Endothelial cell of umbilical vein (primary cell): ENCODE results near the gene SLC16A5. TPM values are rescaled to one million over a fixed set of nuclear protein-coding genes. Genes with fewer than 3 reads are reported as not detected.

Experiments used
- BruUV-seq: library from RNA; stranded (reverse); fragments of 400-500 nt; replicated peaks from 2 replicates; lab custom pipeline; 2021; lab: Mats Ljungman, UMichigan
- CTCF ChIA-PET: fragments of 300-600, 350-600 bp; sonication (Branson Sonifier 250); formaldehyde crosslinking; loops from one replicate; lab custom pipeline; 2021; ENCODE audit warnings: antibody characterized with exemption, inconsistent platforms; lab: Charles Lee
- POLR2A ChIA-PET: fragments of 300-600, 350-600 bp; sonication (Branson Sonifier 250); formaldehyde crosslinking; loops from one replicate; lab custom pipeline; 2021; ENCODE audit warnings: antibody characterized with exemption, inconsistent platforms; lab: Charles Lee
- DNase-seq: peaks from one replicate; pipeline ENCODE4 v3.0.0-alpha.2; 2011; ENCODE audit warnings: low read depth, low spot score
- FAIRE-seq: peaks from 2 replicates; lab custom pipeline; 2011; peaks lifted over from hg19 to GRCh38; lab: Jason Lieb, UNC
- H2AFZ ChIP-seq: 2 replicates; pipeline ENCODE4 v1.6.0; 2012; ENCODE audit warnings: low read depth, low read length, control low read depth, inconsistent platforms
- H3K27ac ChIP-seq: 2 replicates; pipeline ENCODE4 v1.5.1; 2011; ENCODE audit warnings: low read depth, mild to moderate bottlenecking, control low read depth, low read length, moderate library complexity; ENCODE audit not compliant: insufficient read depth
- H3K27me3 ChIP-seq, 2 experiments: 2 replicates each; pipeline versions ENCODE4 v1.6.0 to v1.6.1; 2011; ENCODE audit warnings: low read length in 2 of 2, mixed read lengths in 1 of 2; ENCODE audit not compliant: control insufficient read depth in 2 of 2, insufficient read depth in 2 of 2
- H3K36me3 ChIP-seq, 2 experiments: 2 replicates in 1 of 2; 3 replicates in 1 of 2; pipeline ENCODE4 v1.5.1; 2011; ENCODE audit warnings: low read length in 2 of 2, mild to moderate bottlenecking in 1 of 2, moderate library complexity in 1 of 2; ENCODE audit not compliant: control insufficient read depth in 2 of 2, insufficient read depth in 2 of 2; ENCODE audit errors: extremely low read depth in 1 of 2
- H3K4me1 ChIP-seq: 3 replicates; pipeline ENCODE4 v1.5.1; 2011; ENCODE audit warnings: mild to moderate bottlenecking, low read length; ENCODE audit not compliant: control insufficient read depth, insufficient read depth; ENCODE audit errors: extremely low read depth
- H3K4me2 ChIP-seq: 2 replicates; pipeline ENCODE4 v1.6.1; 2011; ENCODE audit warnings: low read length, control low read depth, mixed read lengths; ENCODE audit not compliant: insufficient read depth
- H3K4me3 ChIP-seq, 3 experiments: fragments of 200-600 bp in 1 of 3; sonication (generic), shearing (Covaris generic) in 1 of 3; replicated peaks in 1 of 3; 2 replicates each; pipeline ENCODE4 v1.5.1; 2011 to 2016; ENCODE audit warnings: control low read depth in 3 of 3, low read length in 3 of 3, mild to moderate bottlenecking in 2 of 3, inconsistent platforms in 1 of 3, low read depth in 1 of 3, moderate library complexity in 1 of 3; ENCODE audit not compliant: insufficient read depth in 1 of 3
- H3K79me2 ChIP-seq: 2 replicates; pipeline ENCODE4 v1.6.0; 2012; ENCODE audit warnings: low read length, inconsistent platforms; ENCODE audit not compliant: control insufficient read depth, insufficient read depth
- H3K9ac ChIP-seq: replicated peaks from 2 replicates; pipeline ENCODE3; 2011; ENCODE audit warnings: low read length, control low read depth; ENCODE audit not compliant: insufficient read depth; ENCODE audit errors: extremely low read depth
- H3K9me1 ChIP-seq: replicated peaks from 3 replicates; pipeline ENCODE4 v1.6.0; 2011; ENCODE audit warnings: mild to moderate bottlenecking, low read length; ENCODE audit not compliant: control insufficient read depth, insufficient read depth; ENCODE audit errors: extremely low read depth
- H3K9me3 ChIP-seq: replicated peaks from 2 replicates; pipeline ENCODE4 v1.5.1; 2012; ENCODE audit warnings: low read length, inconsistent platforms; ENCODE audit not compliant: control insufficient read depth, insufficient read depth
- H4K20me1 ChIP-seq: replicated peaks from 2 replicates; pipeline ENCODE3; 2011; ENCODE audit warnings: mild to moderate bottlenecking, low read length; ENCODE audit not compliant: control insufficient read depth, insufficient read depth; ENCODE audit errors: extremely low read depth
- EZH2 ChIP-seq: IDR thresholded peaks from 2 replicates; pipeline ENCODE4 v1.6.1; 2012; ENCODE audit warnings: borderline replicate concordance, low read depth, mild to moderate bottlenecking, moderate library complexity, low read length, inconsistent platforms; ENCODE audit not compliant: severe bottlenecking
- FOS ChIP-seq: IDR thresholded peaks from 2 replicates; pipeline ENCODE4 v1.6.1; 2011; ENCODE audit warnings: mild to moderate bottlenecking, low read length, moderate library complexity, borderline replicate concordance; ENCODE audit not compliant: insufficient read depth
- GATA2 ChIP-seq: IDR thresholded peaks from 2 replicates; pipeline ENCODE4 v1.7.0; 2011; ENCODE audit warnings: low read depth, mild to moderate bottlenecking, moderate library complexity, mixed read lengths, low read length; ENCODE audit not compliant: insufficient read length, insufficient read depth
- JUN ChIP-seq: IDR thresholded peaks from 2 replicates; pipeline ENCODE4 v1.6.1; 2011; ENCODE audit warnings: borderline replicate concordance, low read depth; ENCODE audit not compliant: insufficient read length, insufficient read depth
- MYC ChIP-seq: IDR thresholded peaks from one replicate; pipeline ENCODE4 v1.6.1; 2011; ENCODE audit warnings: mild to moderate bottlenecking, low read depth, low read length
- POLR2A ChIP-seq: IDR thresholded peaks from 2 replicates; pipeline ENCODE4 v1.6.1; 2012; ENCODE audit warnings: low read depth, mild to moderate bottlenecking, control low read depth, low read length
- POLR2AphosphoS5 ChIP-seq: IDR thresholded peaks from 2 replicates; pipeline ENCODE4 v1.6.1; 2012; ENCODE audit warnings: low read depth, mild to moderate bottlenecking, control low read depth, low read length, moderate library complexity; ENCODE audit not compliant: insufficient read depth
- dilution Hi-C: fragments of 300-500 bp; cut with MboI; formaldehyde crosslinking; loops from one replicate; pipeline ENCODE4 v1.15.0; 2019; ENCODE audit warnings: low sequenced_read_pairs; ENCODE audit not compliant: extremely low pct_ligation_motif_present
- intact Hi-C: fragments of 100-400 bp; cut with micrococcal nuclease; formaldehyde crosslinking; loops from one replicate; pipeline ENCODE4 v1.10.0; 2022
- polyA plus RNA-seq, 4 experiments: library from polyadenylated mRNA; depleted of rRNA in 3 of 4; stranded (reverse) in 3 of 4; unstranded in 1 of 4; fragments of >200 nt; gene quantifications; 2 replicates each; pipeline versions ENCODE4 v1.2.1 to v1.2.3, GENCODE V29; 2011 to 2012; ENCODE audit warnings: missing spikeins in 1 of 4
- total RNA-seq: library from RNA; stranded (reverse); gene quantifications from 2 replicates; pipeline ENCODE4 v1.2.3, GENCODE V29; 2021
- TF ChIP-seq, protein P1 (sequence below): IDR thresholded peaks from 2 replicates; pipeline ENCODE4 v1.6.1; 2011; ENCODE audit not compliant: insufficient read depth, insufficient read length
- TF ChIP-seq, protein P2 (sequence below), 2 donors: IDR thresholded peaks; 1 replicate in 1 of 2; 2 replicates in 1 of 2; pipeline ENCODE4 v1.5.1; 2011; ENCODE audit warnings: low read length in 2 of 2, mild to moderate bottlenecking in 2 of 2, moderate library complexity in 2 of 2, control low read depth in 1 of 2, inconsistent platforms in 1 of 2, low read depth in 1 of 2; ENCODE audit not compliant: insufficient read depth in 1 of 2; ENCODE audit errors: extremely low read depth in 1 of 2

Gene SLC16A5
- total and polyA plus RNA-seq, 2 donors (not counting 3 experiments of a cell fraction or from before 2014, with no cell fraction given): 16.4 to 23.3 TPM

DNA sequence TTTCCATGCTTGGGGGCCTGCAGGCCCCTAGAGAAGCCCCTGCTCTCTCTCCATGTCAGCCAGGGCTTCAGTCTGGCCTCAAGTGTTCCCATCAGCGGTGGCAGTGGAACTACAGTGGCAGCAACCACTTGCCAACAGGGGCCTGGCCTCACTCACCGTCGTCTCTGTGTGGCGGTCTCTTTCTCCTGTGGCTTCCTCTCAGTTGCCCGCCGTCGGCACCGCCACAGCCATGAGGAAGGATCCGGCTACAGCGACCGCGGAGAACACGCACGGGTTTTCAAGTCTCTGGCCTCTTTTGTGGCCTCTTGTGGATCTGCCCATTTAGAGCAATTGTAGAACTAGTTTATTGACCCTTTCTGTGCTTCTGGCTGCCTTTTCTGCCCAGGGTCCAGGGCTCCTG, 30.6 kb downstream of the SLC16A5 start:
- Histone ChIP-seq H3K27me3 (no peaks in the 10 kb centered on the region), H3K9me1 (no peaks in the 10 kb centered on the region), H3K27ac (no peak overlapping the region), H3K4me2 (no peak overlapping the region), H2AFZ (no peak overlapping the region), H3K79me2 (no peaks in the 10 kb centered on the region), H3K36me3 (peaks cover 2 to 3% of the 10 kb centered on the region in 2 experiments), H3K4me1 (peaks cover 7% of the 10 kb centered on the region), H3K9me3 (no peaks in the 10 kb centered on the region), H3K9ac (no peak overlapping the region), H3K4me3 (no peak overlapping the region), H4K20me1 (no peaks in the 10 kb centered on the region)
- dilution Hi-C loops: no loop called here
- DNase-seq (no peak), FAIRE-seq (no peak)
- intact Hi-C loops: no loop called here
- no TSS peak for BruUV-seq
- CTCF ChIA-PET: interaction anchor here (1.2 to 5.5 kb wide), 4 partner anchors 7 to 84 kb away, joined by 3 to 257 read pairs (median 47); partner anchors contain the start of gene NUP85
- POLR2A ChIA-PET: no interaction called here
- TF ChIP-seq MYC: no peak
- TF ChIP-seq, protein P1, sequence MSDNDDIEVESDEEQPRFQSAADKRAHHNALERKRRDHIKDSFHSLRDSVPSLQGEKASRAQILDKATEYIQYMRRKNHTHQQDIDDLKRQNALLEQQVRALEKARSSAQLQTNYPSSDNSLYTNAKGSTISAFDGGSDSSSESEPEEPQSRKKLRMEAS: no peak
- TF ChIP-seq FOS: no peak
- TF ChIP-seq, protein P2, sequence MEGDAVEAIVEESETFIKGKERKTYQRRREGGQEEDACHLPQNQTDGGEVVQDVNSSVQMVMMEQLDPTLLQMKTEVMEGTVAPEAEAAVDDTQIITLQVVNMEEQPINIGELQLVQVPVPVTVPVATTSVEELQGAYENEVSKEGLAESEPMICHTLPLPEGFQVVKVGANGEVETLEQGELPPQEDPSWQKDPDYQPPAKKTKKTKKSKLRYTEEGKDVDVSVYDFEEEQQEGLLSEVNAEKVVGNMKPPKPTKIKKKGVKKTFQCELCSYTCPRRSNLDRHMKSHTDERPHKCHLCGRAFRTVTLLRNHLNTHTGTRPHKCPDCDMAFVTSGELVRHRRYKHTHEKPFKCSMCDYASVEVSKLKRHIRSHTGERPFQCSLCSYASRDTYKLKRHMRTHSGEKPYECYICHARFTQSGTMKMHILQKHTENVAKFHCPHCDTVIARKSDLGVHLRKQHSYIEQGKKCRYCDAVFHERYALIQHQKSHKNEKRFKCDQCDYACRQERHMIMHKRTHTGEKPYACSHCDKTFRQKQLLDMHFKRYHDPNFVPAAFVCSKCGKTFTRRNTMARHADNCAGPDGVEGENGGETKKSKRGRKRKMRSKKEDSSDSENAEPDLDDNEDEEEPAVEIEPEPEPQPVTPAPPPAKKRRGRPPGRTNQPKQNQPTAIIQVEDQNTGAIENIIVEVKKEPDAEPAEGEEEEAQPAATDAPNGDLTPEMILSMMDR (IDR thresholded peaks at IDR 0.05; ENCODE audit: extremely low read depth in 1 of 2, insufficient read depth in 1 of 2, low read depth in 1 of 2, low read length in 2 of 2): no peak
- TF ChIP-seq JUN: no peak
- no peak for TF ChIP-seq GATA2
- TF ChIP-seq POLR2AphosphoS5: no peak
- no peak for TF ChIP-seq POLR2A
- no peak for TF ChIP-seq EZH2
